Left ventricle myocardium inferior (tissue), 1 donor: Measurements from ENCODE around the gene THSD4. TPM values are rescaled to one million over a fixed set of nuclear protein-coding genes. Genes with fewer than 3 reads are reported as not detected.

Source experiments
- DNase-seq: peaks from one replicate; pipeline ENCODE4 v3.0.0-alpha.2; 2020
- H3K27ac ChIP-seq: fragments of 200-600 bp; replicated peaks from 2 replicates; pipeline ENCODE4 v1.8.0; 2021
- H3K27me3 ChIP-seq: fragments of 200-600 bp; 2 replicates; pipeline ENCODE4 v1.8.0; 2021; ENCODE audit warnings: low read depth
- H3K36me3 ChIP-seq: fragments of 200-600 bp; 2 replicates; pipeline ENCODE4 v1.8.0; 2021
- H3K4me1 ChIP-seq: fragments of 200-600 bp; 2 replicates; pipeline ENCODE4 v1.8.0; 2021
- H3K4me3 ChIP-seq: fragments of 200-600 bp; 2 replicates; pipeline ENCODE4 v1.8.0; 2021; ENCODE audit warnings: mild to moderate bottlenecking, moderate library complexity
- H3K9me3 ChIP-seq: fragments of 200-600 bp; replicated peaks from 2 replicates; pipeline ENCODE4 v1.8.0; 2021
- intact Hi-C: fragments of 100-400 bp; cut with micrococcal nuclease; formaldehyde crosslinking; loops from one replicate; pipeline ENCODE4 v1.11.0; 2022
- total RNA-seq: library from RNA; stranded (reverse); fragmentation: NEBNext Ultra II Directional; extraction: Animal tissue kit (Norgen Biotek cat#: 25700); gene quantifications from one replicate; pipeline ENCODE4 v1.2.1, GENCODE V29; 2021
- TF ChIP-seq, protein P1 (sequence below): fragments of 200-600 bp; IDR thresholded peaks from 2 replicates; pipeline ENCODE4 v1.8.0; 2021; ENCODE audit warnings: antibody characterized with exemption, mild to moderate bottlenecking, borderline replicate concordance
- donor health status: DM: no; HTN: yes; CAD: no; lungs with severe emphysema.

THSD4 gene
- total RNA-seq, 1 donor from 2014 or later: 95.8 TPM

- TF ChIP-seq, protein P1, sequence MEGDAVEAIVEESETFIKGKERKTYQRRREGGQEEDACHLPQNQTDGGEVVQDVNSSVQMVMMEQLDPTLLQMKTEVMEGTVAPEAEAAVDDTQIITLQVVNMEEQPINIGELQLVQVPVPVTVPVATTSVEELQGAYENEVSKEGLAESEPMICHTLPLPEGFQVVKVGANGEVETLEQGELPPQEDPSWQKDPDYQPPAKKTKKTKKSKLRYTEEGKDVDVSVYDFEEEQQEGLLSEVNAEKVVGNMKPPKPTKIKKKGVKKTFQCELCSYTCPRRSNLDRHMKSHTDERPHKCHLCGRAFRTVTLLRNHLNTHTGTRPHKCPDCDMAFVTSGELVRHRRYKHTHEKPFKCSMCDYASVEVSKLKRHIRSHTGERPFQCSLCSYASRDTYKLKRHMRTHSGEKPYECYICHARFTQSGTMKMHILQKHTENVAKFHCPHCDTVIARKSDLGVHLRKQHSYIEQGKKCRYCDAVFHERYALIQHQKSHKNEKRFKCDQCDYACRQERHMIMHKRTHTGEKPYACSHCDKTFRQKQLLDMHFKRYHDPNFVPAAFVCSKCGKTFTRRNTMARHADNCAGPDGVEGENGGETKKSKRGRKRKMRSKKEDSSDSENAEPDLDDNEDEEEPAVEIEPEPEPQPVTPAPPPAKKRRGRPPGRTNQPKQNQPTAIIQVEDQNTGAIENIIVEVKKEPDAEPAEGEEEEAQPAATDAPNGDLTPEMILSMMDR: no peak
- intact Hi-C loops: no loop called here
- DNase-seq: no peak
Measured at GRCh38 chr15:71581398-71581930, 466.2 kb downstream of the THSD4 start.

DNA sequence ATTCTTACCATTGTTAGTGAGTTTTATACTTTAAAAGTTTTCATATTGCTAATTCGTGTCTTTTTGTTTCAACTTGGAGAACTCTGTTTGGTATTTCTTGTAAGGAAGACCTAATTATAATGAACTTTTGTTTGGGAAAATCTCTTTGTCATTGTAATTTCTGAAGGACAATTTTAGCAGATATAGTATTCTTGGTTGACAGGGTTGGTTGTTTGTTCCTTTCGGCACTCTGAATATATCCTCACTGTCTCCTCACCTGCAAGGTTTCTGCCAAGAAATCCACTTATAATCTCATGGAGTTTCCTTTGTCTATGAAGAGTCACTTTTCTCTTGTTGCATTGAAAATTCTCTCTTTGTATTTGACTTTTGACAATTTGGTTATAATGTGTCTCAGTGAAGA is 469.9 kb downstream of the THSD4 start:
- H3K4me1 ChIP-seq: no peaks in the 10 kb centered on the region
- TF ChIP-seq, protein P1: no peak
- H3K4me3 ChIP-seq: no peak overlapping the region
- H3K27ac ChIP-seq: no peak overlapping the region
- H3K27me3 ChIP-seq: no peaks in the 10 kb centered on the region
- H3K36me3 ChIP-seq: no peaks in the 10 kb centered on the region
- intact Hi-C loops: no loop called here
- no peak for DNase-seq
- peaks cover 32% of the 10 kb centered on the region for H3K9me3 ChIP-seq

More at GRCh38 chr15:71581398-71581930, 466.2 kb downstream of the THSD4 start:
- peaks cover 5% of the 10 kb centered on the region for H3K4me1 ChIP-seq
- no peaks in the 10 kb centered on the region for H3K27me3 ChIP-seq
- H3K36me3 ChIP-seq: no peaks in the 10 kb centered on the region
- H3K9me3 ChIP-seq: peaks cover 29% of the 10 kb centered on the region
- no peak overlapping the region for H3K4me3 ChIP-seq
- H3K27ac ChIP-seq: no peak overlapping the region

DNA sequence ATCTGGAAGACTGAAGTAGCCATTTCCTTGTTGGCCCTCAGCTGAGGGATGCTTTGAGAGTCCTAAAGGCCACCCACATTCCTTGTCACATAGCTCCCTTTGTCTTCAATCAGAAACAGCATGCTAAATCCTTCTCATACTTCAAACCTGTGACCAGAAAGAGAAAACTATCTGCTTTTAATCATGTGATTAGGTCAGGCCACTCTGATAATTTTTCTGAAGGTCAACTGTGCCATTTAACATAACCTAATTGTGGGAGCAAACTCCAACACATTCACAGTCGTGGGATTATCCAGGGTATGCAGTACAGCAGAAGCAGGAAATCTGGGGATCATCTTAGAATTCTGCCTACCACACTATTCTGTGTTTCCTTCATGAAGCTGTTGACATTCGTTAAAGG is 471.2 kb downstream of the THSD4 start:
- TF ChIP-seq, protein P1: no peak
- intact Hi-C loops: no loop called here
- H3K9me3 ChIP-seq: peaks cover 32% of the 10 kb centered on the region

GRCh38 chr15:71588746-71589145 is 473.5 kb downstream of the THSD4 start:
- DNase-seq: no peak
- H3K27ac ChIP-seq: no peak overlapping the region
- H3K27me3 ChIP-seq: no peaks in the 10 kb centered on the region
- H3K36me3 ChIP-seq: no peaks in the 10 kb centered on the region
- peaks cover 26% of the 10 kb centered on the region for H3K9me3 ChIP-seq
- H3K4me3 ChIP-seq: no peak overlapping the region
- TF ChIP-seq, protein P1: no peak
- intact Hi-C loops: no loop called here
- peaks cover 23% of the 10 kb centered on the region for H3K4me1 ChIP-seq

More for the DNA sequence above, 471.2 kb downstream of the THSD4 start:
- peaks cover 5% of the 10 kb centered on the region for H3K4me1 ChIP-seq
- no peak overlapping the region for H3K27ac ChIP-seq
- H3K4me3 ChIP-seq: no peak overlapping the region
- no peak for DNase-seq
- H3K36me3 ChIP-seq: no peaks in the 10 kb centered on the region
- no peaks in the 10 kb centered on the region for H3K27me3 ChIP-seq

- peaks cover 8% of the 10 kb centered on the region for H3K9me3 ChIP-seq
- no peak for DNase-seq
- intact Hi-C loops: no loop called here
- peak overlapping the region; percentile 73 for H3K27ac ChIP-seq
- no peaks in the 10 kb centered on the region for H3K27me3 ChIP-seq
- H3K36me3 ChIP-seq: no peaks in the 10 kb centered on the region
- TF ChIP-seq, protein P1: peak; percentile 37
- no peak overlapping the region for H3K4me3 ChIP-seq
- peaks cover 35% of the 10 kb centered on the region for H3K4me1 ChIP-seq
Measured at GRCh38 chr15:71591057-71591456, 475.8 kb downstream of the THSD4 start.
